Measurements from ENCODE around the gene JMJD8. TPM values are rescaled to one million over a fixed set of nuclear protein-coding genes. Genes with fewer than 3 reads are reported as not detected.

Gene JMJD8
- total and polyA plus RNA-seq, 4 donors = 21.2 to 52.6 (median 33.4) TPM

GRCh38 chr16:728131-728889 lies 44.2 kb upstream of the JMJD8 start:
- Histone ChIP-seq H3K36me3 (ENCODE audit: control insufficient read depth in 4 of 4, insufficient read depth in 3 of 4, low read depth in 1 of 4, low read length in 3 of 4) (peaks cover 0 to 14% (median 2%) of the 10 kb centered on the region in 4 donors), H3K4me3 (ENCODE audit: low read depth in 1 of 3, low read length in 3 of 3) (peak overlapping the region in 1 of 3 donors; percentile 43), H3K9me3 (ENCODE audit: control insufficient read depth in 4 of 4, low read length in 3 of 4) (no peaks in the 10 kb centered on the region), H3K27ac (ENCODE audit: low read depth in 1 of 2, low read length in 2 of 2) (no peak overlapping the region), H3K27me3 (ENCODE audit: control insufficient read depth in 4 of 4, insufficient read depth in 4 of 4, low read length in 3 of 4) (peaks cover 0 to 2% (median 0%) of the 10 kb centered on the region in 4 donors), H3K4me1 (ENCODE audit: control insufficient read depth in 4 of 4, insufficient read depth in 4 of 4, low read length in 3 of 4) (peaks cover 8 to 19% (median 14%) of the 10 kb centered on the region in 4 donors), H3K9ac (ENCODE audit: low read depth in 1 of 2, low read length in 2 of 2) (no peak overlapping the region)
- 2% methylated on average over 80 of the region's 80 CpGs for WGBS
- DNase-seq (ENCODE audit: low spot score) = peak; percentile 69
- TF ChIP-seq REST (IDR thresholded peaks at IDR 0.05) (no peak), JUND (IDR thresholded peaks at IDR 0.05) (no peak), HNF4A (conservative IDR thresholded peaks at IDR 0.05) (no peak)

DNA sequence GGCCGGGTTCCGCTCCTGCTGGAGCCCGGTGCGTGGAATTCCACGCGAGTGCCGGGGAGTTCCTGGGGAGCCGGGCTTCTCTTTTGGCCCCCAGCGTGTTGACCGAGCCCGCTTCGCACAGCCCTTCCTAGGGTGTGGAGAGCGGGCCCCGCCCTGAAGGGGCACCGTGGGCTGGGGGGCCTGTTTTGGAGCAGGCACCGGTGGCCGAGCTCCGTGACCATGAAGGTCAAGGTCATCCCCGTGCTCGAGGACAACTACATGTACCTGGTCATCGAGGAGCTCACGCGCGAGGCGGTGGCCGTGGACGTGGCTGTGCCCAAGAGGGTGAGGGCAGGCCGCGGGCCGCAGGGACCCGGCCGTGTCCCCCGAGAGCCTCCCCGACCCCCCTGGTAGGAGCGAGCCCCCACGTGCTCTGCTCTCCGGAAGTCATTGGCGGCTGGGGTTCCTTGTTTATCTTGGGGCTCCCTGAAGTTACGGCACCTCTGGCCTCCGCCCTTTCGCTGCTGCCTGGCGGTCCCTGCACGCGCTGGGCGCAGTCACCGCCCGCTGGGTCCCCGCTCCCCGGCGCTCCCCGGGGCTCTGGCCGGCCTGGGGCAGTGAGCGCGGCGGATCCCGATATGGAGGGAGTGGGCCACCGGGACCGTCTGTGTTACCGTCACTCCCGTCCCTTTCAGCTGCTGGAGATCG lies 43.3 kb upstream of the JMJD8 start:
- Histone ChIP-seq H3K27me3 (ENCODE audit: control insufficient read depth in 4 of 4, insufficient read depth in 4 of 4, low read length in 3 of 4) (peaks cover 0 to 2% (median 0%) of the 10 kb centered on the region in 4 donors), H3K9ac (ENCODE audit: low read depth in 1 of 2, low read length in 2 of 2) (no peak overlapping the region)

More for the DNA sequence above, 43.3 kb upstream of the JMJD8 start:
- H3K27ac ChIP-seq (ENCODE audit: low read depth in 1 of 2, low read length in 2 of 2) = no peak overlapping the region
- peaks cover 8 to 19% (median 14%) of the 10 kb centered on the region in 4 donors for H3K4me1 ChIP-seq (ENCODE audit: control insufficient read depth in 4 of 4, insufficient read depth in 4 of 4, low read length in 3 of 4)
- no peak for TF ChIP-seq CTCF (IDR thresholded peaks at IDR 0.05; ENCODE audit: low read depth, low read length, missing input control)
- no peak for TF ChIP-seq REST (IDR thresholded peaks at IDR 0.05)
- no peak for TF ChIP-seq FOXA1 (IDR thresholded peaks at IDR 0.05)
- TF ChIP-seq RXRA (IDR thresholded peaks at IDR 0.05) = no peak
- TF ChIP-seq RAD21 (IDR thresholded peaks at IDR 0.05) = no peak
- TF ChIP-seq, protein P1, sequence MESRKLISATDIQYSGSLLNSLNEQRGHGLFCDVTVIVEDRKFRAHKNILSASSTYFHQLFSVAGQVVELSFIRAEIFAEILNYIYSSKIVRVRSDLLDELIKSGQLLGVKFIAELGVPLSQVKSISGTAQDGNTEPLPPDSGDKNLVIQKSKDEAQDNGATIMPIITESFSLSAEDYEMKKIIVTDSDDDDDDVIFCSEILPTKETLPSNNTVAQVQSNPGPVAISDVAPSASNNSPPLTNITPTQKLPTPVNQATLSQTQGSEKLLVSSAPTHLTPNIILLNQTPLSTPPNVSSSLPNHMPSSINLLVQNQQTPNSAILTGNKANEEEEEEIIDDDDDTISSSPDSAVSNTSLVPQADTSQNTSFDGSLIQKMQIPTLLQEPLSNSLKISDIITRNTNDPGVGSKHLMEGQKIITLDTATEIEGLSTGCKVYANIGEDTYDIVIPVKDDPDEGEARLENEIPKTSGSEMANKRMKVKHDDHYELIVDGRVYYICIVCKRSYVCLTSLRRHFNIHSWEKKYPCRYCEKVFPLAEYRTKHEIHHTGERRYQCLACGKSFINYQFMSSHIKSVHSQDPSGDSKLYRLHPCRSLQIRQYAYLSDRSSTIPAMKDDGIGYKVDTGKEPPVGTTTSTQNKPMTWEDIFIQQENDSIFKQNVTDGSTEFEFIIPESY (IDR thresholded peaks at IDR 0.05) = no peak
- TF ChIP-seq MAX (IDR thresholded peaks at IDR 0.05) = no peak
- TF ChIP-seq SP1 (IDR thresholded peaks at IDR 0.05) = no peak
- no peak for TF ChIP-seq FOXA2 (IDR thresholded peaks at IDR 0.05)
- TF ChIP-seq HNF4A (conservative IDR thresholded peaks at IDR 0.05) = no peak
- no peak for TF ChIP-seq EGR1 (IDR thresholded peaks at IDR 0.05; ENCODE audit: low read depth in 2 of 2)
- TF ChIP-seq TAF1 (conservative IDR thresholded peaks at IDR 0.05) = no peak
- WGBS = 2% methylated on average over 61 of the region's 61 CpGs
- no peak for DNase-seq (ENCODE audit: low spot score)
- peak overlapping the region in 2 of 3 donors; percentile 23 to 43 for H3K4me3 ChIP-seq (ENCODE audit: low read depth in 1 of 3, low read length in 3 of 3)
- no peaks in the 10 kb centered on the region for H3K9me3 ChIP-seq (ENCODE audit: control insufficient read depth in 4 of 4, low read length in 3 of 4)
- H3K36me3 ChIP-seq (ENCODE audit: control insufficient read depth in 4 of 4, insufficient read depth in 3 of 4, low read depth in 1 of 4, low read length in 3 of 4) = peaks cover 0 to 8% (median 0%) of the 10 kb centered on the region in 4 donors
